ENCODE results near the gene AFMID.
A peak's percentile ranks its signal among the peaks of the same experiment; 100 is the strongest.

AFMID gene

DNA sequence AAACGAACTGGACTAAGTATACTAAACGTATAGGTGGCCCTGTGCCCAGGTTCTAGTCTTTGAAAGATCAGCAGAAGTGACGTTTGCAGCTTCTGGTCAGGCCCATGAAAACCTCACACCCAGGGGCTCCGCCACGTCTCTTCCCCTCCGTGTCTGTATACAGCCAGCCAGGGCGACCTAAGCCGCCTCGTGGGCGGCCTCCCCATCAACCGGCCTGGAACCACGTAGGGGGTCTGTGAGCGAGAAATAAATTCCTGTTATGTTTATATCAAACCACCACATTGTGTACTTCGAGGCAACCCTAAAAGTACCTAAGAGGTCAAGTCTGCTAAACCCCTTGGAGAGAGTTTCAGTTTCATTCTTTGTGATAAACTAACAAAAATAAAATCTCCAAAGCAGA, 7.1 kb upstream of the AFMID start:
- DNase-seq (ENCODE audit: low read depth in 2 of 2), result no peak

DNA sequence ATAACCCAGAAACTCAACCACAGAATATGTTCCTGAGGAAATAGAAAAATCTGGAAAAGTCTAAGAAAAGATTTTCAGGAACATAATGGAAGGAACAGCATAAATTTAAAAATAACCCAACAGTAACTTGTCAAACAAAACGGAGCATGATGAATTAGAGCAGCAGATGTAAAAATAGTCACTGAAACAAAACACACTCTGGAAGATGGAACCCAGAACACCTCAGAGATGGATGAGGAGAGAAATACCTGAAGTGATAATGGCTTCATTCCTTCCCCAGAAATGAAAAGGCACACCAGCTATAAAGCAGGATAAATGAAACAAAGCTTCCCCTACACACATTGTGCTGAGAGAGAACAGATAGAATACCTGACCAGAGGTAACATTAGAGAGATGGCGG, 6.7 kb upstream of the AFMID start:
- no peak for DNase-seq (ENCODE audit: low read depth in 2 of 2)

DNA sequence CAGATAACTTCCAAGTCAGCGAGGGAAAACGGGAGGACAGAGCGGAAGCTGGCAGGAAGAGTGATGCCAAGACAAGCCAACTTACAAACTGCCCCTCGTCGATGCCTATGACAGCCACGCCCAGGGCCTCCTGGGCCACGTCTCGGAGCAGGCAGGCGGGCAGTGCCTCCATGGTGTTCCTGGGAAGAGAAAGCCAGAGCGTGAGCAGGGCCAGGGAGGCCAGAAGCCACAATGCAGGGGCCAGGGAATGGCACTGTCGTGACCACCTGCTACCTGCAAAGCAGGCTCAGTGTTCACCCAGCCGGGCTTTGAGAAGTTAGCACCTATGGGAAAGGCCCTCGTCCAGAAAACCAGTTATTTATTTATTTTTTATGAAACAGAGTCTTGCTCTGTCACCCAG, 4.7 kb upstream of the AFMID start:
- no peak for DNase-seq (ENCODE audit: low read depth in 2 of 2)

DNA sequence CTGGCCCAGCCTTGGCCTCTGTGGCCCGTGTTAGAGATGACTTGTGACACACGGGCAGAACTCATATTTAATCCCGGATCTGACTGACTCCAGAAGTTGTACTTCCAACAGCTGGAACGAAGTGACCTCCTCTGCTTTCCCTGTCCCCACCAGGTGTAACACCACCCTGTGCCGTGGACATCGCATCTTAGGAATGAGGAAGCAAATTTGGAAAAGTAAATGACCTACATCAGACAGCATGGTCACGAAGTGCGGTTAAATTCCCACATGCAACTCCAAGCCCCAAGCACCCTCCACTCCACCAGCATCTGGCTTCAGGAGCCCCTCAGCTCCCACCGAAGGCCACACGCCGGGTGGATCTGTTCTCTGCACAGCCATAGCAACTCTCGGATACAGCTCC, 3.2 kb upstream of the AFMID start:
- DNase-seq (ENCODE audit: low read depth in 2 of 2), result no peak

DNA sequence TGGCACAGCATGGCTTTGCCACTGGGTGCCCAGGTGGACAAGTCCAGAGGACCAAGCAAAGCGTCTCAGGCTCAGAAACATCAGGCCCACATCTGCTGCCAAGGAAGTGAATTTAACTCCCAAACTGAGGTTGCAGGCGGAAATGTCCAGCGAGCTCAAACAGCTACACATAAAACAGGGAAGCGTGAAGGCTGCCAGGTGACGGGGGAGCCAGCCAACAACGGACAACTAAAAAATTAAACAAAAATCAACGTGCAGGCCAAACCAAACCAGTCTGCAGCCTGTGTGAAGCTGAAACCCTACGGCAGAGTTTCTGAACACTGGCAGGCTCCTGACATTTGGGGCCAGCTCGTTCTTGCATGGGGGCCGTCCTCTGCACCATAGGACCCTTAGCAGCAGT, 2.8 kb upstream of the AFMID start:
- no peak for DNase-seq (ENCODE audit: low read depth in 2 of 2)

DNA sequence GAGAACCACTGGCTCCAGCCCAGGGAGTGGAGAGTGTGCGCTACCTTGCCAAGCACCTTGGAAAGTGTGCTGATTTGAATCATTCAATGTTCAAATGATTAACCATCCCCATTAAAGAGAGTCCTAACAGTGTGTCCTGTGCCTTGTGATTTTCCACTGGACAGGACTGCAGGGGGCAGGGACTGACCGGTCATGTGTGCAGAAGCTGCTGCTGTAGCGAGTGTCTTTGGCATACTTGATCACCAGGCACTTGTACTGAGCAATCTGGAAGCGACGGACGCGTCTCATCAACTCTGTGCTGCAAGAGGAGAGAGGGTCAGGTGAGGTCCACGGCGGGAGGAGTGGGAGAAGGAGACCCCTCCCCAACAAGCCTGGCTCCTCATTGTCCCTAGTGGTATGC, 2.3 kb upstream of the AFMID start:
- no peak for DNase-seq (ENCODE audit: low read depth in 2 of 2)

DNA sequence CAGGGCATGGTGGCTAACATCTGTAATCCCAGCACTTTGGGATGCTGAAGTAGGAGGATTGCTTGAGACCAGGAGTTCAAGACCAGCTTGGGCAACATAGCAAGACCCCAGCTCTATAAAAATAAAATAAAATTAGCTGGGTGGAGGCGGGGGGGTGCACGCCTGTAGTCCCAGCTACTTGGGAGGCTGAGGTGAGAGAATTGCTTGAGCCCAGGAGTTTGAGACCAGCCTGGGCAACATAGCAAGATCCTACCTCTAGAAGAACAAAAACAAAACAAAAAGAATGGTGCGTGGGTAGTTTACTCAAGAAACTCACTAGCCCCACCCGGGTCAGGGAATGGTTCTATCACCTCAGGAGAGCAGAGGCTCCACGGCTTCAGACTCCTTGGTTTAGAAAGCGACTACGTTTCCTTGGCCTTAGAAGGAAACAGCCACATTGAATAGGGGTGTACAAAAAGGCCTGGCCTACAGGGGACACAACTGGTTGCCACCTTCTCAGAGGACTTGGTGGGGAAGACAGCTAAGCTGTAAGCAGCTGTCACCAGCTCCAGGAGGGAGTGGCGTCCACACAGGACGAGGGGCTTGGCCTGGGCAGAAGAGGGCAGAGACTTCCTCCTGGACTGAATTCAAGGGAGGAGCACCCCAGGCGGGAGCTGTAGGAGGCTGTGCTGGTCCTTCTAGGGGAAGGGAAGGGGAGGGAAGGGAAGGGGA, 1.0 kb upstream of the AFMID start:
- no peak for DNase-seq (ENCODE audit: low read depth in 2 of 2)

DNA sequence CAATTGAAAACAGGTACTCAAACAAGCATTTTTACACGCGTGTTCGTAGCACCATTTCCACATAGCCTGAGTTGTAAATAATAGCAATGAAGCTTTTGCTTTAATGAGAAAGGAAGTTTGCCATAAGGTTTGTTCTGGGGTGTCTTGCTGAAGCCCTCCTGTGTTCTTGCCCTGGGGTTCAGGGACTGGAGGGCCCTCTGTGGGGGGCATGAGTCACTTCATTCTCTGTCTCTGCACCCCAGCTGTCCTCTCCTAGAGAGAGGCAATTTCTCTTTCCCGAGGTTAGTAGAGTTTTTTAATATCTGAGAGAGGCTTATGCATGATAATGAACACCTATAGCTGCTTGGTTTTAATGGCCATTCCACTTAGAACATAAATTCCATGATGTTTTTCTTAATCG, 9.6 kb downstream of the AFMID start:
- DNase-seq (ENCODE audit: low read depth in 2 of 2), result no peak

DNA sequence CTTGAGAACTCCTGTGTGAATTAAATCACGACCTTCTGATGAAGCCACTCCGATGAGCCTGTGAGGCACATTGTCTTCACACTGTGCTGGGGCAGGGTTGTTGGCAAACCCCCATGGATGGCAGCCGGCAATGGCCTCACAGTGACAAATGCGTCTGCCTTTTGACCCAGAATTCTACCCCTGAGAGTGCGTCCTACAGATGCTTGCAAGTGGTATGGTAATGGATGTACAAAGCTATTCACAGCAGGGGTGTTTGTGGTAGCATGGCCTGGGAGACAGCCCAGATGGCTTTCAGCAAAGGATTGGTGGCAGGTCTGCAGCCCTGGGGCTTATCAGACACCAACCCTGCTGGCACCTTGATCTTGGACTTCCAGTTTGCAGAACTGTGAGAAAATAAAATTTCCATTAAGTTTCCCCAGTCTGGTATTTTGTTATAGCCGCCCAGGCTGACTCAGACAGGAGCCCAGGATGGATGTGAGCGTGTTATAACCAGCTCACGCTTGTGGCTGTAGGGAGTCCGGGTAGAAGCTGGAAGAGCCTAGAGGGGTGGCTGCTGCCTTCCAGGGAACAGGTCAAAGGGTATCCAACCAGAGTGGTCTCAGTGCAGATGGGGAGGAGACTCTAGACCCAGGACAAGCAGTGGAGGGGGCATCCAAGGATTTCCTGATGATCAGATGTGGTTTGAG, 10.1 kb downstream of the AFMID start:
- no peak for DNase-seq (ENCODE audit: low read depth in 2 of 2)

DNA sequence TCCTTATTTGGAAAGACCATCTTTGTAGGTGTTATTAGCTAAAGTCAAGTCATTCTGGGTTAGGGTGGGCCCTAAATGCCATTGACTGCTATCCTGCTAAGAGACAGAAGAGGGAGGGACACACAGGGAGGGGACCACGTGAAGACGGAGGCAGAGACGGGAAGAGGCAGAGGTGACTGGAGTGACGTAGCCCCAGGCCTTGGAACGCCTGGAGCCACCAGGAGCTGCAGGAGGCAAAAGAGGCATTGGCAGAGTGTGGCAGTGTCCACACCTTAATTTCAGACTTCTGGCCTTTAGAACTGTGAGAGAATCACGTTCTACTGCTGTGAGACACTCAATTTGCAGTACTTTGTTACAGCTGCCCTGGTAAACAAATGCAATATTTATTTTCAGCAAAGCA, 13.3 kb downstream of the AFMID start:
- DNase-seq (ENCODE audit: low read depth in 2 of 2), result no peak

DNA sequence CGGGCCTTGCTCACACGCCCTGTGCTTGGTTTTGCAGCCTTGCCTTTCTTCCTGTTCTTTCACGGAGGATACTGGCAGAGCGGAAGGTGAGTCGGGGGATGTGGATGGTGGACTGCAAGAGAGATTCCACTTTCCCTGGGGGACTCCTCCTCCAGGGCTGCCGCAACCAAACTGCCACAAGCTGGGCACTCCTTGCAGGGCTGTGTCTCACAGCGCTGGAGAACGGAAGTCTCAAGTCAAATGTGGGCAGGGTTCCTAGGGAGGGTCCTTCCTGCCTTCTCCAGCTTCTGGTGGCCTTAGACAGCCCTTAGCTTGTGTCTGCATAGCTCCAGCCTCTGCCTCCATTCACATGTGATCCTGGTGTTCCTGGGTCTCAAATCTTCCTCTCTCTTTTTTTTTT, 15.5 kb downstream of the AFMID start:
- DNase-seq (ENCODE audit: low read depth in 2 of 2), result no peak

DNA sequence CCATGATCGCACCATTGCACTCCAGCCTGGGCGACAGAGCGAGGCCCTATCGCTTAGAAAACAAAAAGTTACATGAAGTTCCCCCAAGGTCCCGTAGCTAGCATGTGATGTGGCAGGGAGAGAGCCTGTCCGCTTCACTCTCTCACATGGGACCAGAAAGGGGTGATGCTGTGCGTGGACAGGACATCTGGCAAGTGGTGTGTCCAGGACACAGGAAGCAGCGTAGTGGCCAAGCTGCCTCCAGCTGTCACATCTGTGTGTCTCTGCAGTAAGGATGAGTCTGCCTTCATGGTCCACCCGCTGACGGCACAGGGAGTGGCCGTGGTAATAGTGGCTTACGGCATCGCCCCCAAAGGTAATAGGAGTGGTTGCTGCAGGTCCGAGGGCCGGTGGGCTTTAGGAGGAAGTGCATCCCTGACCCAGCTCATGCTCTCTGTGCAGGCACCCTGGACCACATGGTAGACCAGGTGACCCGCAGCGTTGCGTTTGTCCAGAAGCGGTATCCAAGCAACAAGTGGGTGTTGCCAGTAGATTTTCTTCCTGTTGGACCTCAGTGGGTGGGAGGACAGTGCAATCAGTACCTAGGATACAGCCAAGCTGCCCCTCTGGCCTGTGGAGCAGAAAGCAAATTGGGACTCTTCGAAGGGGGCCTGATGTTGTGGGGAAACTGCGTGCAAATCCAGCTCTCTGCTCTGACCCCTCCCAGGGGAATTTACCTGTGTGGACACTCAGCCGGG, 17.4 kb downstream of the AFMID start:
- DNase-seq (ENCODE audit: low read depth in 2 of 2), result no peak

DNA sequence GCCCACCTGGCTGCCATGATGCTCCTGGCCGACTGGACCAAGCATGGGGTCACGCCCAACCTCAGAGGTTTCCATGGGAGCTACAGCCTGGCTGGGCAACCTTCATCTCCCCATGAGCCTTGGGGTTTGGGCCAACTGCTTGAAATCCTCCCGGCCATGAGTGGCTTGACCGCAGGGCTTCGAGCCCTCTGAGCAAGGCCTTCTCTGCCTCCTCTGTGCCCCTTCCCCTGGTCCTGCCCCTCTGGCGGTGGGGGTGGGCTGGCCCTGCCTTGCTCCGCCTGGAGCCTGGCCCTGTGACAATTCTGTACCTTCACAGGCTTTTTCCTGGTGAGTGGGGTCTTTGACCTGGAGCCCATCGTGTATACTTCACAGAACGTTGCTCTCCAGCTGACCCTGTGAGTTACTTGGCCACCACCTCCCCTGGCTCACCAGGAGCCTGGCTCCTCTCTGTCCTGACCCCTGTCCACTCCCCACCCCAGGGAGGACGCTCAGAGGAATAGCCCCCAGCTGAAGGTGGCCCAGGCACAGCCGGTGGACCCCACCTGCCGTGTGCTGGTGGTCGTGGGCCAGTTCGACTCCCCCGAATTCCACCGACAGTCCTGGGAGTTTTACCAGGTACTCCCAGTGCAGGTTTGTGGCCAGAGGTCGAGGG, 18.1 kb downstream of the AFMID start:
- no peak for DNase-seq (ENCODE audit: low read depth in 2 of 2)

DNA sequence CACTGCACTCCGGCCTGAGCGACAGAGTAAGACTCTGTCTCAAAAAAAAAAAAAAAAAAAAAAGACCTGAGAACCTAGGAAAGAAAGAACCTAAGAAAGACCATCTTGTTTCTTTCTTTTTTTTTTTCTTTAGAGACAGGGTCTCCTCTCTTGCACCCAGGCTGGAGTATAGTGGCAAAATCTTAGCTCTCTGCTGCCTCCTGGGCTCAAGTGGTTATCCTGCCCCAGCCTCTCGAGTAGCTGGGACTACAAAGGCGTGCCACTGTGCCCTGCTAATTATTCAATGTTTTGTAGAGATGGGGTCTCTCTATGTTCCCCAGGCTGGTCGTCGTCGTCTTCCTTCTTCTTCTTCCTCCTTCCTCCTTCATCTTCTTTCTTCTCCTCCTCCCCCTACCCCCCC, 19.1 kb downstream of the AFMID start:
- DNase-seq (ENCODE audit: low read depth in 2 of 2), result no peak

DNA sequence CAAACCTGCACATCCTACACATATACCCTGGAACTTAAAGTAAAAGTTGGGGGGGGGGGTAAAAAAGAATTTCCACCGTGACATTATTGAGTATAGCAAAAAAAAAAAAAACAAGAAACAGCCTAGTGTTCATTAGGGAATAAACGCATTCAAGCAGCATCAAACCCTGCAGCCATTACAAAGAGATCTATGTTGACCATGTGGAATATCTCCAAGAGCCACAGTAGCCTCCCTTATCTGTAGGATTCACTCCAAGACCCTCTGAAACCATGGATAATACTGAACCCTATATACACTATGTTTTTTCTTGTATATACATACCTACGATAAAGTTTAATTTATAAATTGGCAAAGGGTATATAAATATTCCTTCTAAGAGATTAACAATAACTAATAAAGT, 21.3 kb downstream of the AFMID start:
- no peak for DNase-seq (ENCODE audit: low read depth in 2 of 2)

DNA sequence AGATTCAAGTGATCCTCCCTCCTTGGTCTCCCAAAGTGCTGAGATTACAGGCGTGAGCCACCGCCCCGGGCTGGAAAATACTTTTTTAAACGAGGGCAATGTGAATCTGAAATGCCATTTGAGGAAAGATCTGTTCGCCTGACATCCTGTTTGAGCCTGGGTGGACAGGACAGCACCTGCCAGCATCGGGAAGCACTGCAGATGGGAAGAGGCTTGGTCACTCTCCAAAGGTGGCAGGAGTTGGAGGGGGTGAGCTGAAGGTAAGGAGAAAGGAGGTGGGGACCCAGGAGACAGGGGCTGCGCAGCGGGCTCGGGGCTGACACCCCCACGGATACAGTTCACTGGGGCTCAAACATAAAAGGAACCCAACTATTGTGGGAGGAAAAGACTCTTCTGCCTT, 22.9 kb downstream of the AFMID start:
- no peak for DNase-seq (ENCODE audit: low read depth in 2 of 2)

DNA sequence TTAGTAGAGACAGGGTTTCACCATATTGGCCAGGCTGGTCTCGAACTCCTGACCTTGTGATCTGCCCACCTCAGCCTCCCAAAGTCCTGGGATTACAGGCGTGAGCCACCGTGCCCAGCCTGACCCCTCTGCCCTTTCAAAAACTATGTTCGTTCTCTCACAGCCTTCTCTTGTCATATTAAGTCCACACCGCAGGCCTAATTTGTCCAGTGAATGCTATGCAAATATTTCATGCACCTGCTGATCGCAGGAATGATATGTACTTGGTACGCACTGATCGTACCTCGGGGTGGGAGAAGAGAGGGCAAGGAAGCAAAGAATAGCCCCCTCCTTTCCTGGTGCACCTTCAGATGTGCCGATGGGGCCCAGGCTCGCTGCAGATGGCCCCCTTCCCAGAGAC, 23.9 kb downstream of the AFMID start:
- DNase-seq (ENCODE audit: low read depth in 2 of 2), result no peak

DNA sequence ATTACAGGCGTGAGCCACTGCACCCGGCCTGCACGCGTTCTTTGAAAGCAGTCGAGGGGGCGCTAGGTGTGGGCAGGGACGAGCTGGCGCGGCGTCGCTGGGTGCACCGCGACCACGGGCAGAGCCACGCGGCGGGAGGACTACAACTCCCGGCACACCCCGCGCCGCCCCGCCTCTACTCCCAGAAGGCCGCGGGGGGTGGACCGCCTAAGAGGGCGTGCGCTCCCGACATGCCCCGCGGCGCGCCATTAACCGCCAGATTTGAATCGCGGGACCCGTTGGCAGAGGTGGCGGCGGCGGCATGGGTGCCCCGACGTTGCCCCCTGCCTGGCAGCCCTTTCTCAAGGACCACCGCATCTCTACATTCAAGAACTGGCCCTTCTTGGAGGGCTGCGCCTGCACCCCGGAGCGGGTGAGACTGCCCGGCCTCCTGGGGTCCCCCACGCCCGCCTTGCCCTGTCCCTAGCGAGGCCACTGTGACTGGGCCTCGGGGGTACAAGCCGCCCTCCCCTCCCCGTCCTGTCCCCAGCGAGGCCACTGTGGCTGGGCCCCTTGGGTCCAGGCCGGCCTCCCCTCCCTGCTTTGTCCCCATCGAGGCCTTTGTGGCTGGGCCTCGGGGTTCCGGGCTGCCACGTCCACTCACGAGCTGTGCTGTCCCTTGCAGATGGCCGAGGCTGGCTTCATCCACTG, 27.0 kb downstream of the AFMID start, which contains the start of gene BIRC5:
BIRC5 (plus strand) TSS at position 238 of the 690 bp plus-strand sequence; CDS start at position 302, 64 bp downstream.
- peak; percentile 77 to 91 for DNase-seq (ENCODE audit: low read depth in 2 of 2)

DNA sequence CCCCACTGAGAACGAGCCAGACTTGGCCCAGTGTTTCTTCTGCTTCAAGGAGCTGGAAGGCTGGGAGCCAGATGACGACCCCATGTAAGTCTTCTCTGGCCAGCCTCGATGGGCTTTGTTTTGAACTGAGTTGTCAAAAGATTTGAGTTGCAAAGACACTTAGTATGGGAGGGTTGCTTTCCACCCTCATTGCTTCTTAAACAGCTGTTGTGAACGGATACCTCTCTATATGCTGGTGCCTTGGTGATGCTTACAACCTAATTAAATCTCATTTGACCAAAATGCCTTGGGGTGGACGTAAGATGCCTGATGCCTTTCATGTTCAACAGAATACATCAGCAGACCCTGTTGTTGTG, 27.5 kb downstream of the AFMID start:
- no peak for DNase-seq (ENCODE audit: low read depth in 2 of 2)

DNA sequence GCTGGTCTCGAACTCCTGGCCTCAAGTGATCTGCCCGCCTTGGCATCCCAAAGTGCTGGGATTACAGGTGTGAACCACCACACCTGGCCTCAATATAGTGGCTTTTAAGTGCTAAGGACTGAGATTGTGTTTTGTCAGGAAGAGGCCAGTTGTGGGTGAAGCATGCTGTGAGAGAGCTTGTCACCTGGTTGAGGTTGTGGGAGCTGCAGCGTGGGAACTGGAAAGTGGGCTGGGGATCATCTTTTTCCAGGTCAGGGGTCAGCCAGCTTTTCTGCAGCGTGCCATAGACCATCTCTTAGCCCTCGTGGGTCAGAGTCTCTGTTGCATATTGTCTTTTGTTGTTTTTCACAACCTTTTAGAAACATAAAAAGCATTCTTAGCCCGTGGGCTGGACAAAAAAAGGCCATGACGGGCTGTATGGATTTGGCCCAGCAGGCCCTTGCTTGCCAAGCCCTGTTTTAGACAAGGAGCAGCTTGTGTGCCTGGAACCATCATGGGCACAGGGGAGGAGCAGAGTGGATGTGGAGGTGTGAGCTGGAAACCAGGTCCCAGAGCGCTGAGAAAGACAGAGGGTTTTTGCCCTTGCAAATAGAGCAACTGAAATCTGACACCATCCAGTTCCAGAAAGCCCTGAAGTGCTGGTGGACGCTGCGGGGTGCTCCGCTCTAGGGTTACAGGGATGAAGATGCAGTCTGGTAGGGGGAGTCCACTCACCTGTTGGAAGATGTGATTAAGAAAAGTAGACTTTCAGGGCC, 32.4 kb downstream of the AFMID start:
- DNase-seq (ENCODE audit: low read depth in 2 of 2), result no peak

DNA sequence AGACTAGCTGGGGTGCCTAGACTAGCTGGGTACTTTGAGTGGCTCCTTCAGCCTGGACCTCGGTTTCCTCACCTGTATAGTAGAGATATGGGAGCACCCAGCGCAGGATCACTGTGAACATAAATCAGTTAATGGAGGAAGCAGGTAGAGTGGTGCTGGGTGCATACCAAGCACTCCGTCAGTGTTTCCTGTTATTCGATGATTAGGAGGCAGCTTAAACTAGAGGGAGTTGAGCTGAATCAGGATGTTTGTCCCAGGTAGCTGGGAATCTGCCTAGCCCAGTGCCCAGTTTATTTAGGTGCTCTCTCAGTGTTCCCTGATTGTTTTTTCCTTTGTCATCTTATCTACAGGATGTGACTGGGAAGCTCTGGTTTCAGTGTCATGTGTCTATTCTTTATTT, 35.9 kb downstream of the AFMID start:
- no peak for DNase-seq (ENCODE audit: low read depth in 2 of 2)
